ENCODE data around the gene CAPN2.
A peak's percentile ranks its signal among the peaks of the same experiment; 100 is the strongest.

The CAPN2 gene

GRCh38 chr1:223820971-223821370 is 108.6 kb downstream of the CAPN2 start:
- Mint-ChIP-seq H3K27me3 (no peaks in the 10 kb centered on the region), H3K4me1 (peaks cover 60% of the 10 kb centered on the region), H3K4me3 (no peak overlapping the region), H3K36me3 (peaks cover 34% of the 10 kb centered on the region), H3K9me3 (no peaks in the 10 kb centered on the region), H3K27ac (no peak overlapping the region)
- ATAC-seq: no peak

- H3K27ac Mint-ChIP-seq: peak overlapping the region; percentile 31
- H3K27me3 Mint-ChIP-seq: no peaks in the 10 kb centered on the region
- H3K9me3 Mint-ChIP-seq: no peaks in the 10 kb centered on the region
- peaks cover 34% of the 10 kb centered on the region for H3K36me3 Mint-ChIP-seq
- peaks cover 84% of the 10 kb centered on the region for H3K4me1 Mint-ChIP-seq
- H3K4me3 Mint-ChIP-seq: no peak overlapping the region
- ATAC-seq: no peak
These were observed 111.9 kb downstream of the CAPN2 start for GRCh38 chr1:223824287-223824686.

DNA sequence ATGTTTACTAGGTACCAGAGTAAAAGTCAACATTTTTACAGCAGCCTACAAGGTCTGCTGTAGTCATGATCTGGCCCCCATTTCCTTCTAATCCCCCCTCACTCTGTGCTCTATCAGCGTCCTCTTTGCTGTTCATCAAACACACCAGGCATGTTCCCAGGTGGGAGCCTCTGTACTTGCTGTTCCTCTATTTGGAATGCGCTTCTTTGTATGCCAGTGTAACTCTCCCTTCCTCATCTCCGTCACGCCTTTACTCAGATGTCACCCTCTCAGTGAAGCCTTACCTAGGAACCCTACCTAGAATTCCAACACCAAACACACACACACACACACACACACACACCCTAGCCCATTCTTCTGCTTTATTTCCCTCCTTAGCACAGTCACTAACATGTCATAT is 112.4 kb downstream of the CAPN2 start:
- ATAC-seq: no peak
- no peaks in the 10 kb centered on the region for H3K27me3 Mint-ChIP-seq
- H3K4me3 Mint-ChIP-seq: no peak overlapping the region
- H3K27ac Mint-ChIP-seq: peak overlapping the region; percentile 31
- H3K36me3 Mint-ChIP-seq: peaks cover 34% of the 10 kb centered on the region
- H3K9me3 Mint-ChIP-seq: no peaks in the 10 kb centered on the region
- peaks cover 86% of the 10 kb centered on the region for H3K4me1 Mint-ChIP-seq
